ENCODE measurements around the gene UGT1A4.

Gene UGT1A4

DNA sequence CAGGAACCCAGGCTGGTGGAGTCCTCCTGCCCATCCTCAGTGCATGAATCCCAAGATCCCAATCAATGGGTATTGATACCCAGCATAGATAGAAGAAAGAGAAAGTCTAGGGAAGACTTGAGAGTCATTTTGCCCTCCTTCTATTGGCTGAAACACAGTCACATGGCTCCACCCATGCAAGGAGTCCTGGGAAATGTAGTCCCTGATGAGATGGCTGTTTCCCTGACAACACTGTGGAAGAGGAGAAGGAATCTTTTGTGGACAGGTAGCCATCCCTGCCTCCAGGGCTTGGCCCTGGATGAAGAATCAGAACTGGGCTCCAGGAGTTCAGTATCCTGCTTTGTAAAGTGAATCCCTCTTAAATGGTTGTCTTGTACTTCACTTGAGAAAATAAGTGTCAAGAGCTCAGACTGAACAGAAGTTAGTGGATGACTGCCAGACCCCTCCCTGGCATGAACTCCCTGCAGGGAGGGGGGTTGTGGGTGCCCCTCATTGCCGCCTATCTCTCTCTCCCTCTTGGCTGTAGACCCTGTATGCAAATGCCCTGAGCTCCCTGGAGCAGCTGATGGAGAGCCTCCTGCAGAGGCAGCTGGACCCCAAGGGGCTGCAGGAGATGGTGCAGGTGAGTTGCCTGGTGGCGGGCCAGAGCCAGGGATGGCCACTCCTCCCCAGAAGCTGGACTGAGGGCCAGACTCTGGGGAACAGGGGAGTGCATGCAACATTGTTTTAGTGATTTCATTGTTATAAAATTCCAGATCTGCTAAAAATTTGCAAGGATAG lies 95.7 kb downstream of the UGT1A4 start:
- DNase-seq, result no peak

DNA sequence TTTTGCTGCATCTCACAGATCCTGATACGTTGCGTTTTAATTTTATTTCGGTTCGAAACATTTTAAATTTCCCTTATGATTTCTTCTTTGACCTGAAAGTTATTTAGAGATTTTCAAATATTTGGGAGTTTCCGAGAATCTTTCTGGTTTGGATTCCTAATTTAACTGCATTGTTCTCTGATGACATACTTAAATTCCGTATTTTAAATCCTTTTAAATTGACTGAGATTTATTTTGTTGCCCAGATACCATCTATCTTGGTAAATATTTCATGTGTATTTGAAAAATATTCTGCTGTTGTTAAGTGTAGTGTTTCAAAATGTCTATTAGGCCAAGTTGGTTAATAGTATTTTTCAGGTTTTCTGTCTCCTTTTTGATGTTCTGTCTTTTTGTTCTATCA lies 97.3 kb downstream of the UGT1A4 start:
- DNase-seq, result no peak

DNA sequence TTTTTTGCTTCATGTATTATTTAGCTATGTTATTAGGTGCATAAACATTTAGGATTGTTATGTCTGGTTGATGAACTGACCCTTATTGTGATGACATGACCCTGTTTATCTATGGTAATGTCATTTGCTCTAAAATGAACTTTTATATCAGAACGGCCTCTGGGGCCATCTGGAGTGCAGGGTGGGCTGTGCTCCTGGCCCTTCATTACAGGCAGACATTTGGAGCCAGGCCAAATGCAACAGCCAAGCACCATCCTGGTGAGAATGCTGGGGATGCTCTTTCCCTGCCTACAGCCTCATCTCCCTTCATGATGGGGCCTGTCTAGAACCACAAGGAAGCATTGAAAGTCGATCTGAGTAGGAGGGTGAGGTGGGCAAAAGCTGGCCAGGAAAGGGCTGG lies 97.8 kb downstream of the UGT1A4 start:
- DNase-seq, result no peak

DNA sequence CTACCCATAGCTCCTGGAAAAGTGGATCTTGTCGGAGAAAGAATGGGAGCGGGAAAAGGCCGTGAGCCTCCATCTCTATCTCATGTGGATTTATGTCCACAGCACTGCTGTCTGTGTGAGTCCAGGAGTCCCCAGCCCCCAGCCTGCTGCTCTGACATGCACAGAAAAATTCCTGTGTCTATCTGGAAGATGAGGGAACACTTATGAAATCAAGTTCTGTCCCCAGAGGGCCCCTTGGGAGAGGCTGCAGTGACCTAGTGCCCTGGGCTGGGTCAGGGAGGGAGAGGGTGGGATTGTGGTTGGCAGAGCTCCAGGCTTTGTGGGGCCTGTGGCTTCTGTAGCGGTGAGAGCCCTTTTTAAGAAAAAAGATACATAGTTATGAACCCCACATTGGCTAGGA lies 98.2 kb downstream of the UGT1A4 start:
- no peak for DNase-seq

DNA sequence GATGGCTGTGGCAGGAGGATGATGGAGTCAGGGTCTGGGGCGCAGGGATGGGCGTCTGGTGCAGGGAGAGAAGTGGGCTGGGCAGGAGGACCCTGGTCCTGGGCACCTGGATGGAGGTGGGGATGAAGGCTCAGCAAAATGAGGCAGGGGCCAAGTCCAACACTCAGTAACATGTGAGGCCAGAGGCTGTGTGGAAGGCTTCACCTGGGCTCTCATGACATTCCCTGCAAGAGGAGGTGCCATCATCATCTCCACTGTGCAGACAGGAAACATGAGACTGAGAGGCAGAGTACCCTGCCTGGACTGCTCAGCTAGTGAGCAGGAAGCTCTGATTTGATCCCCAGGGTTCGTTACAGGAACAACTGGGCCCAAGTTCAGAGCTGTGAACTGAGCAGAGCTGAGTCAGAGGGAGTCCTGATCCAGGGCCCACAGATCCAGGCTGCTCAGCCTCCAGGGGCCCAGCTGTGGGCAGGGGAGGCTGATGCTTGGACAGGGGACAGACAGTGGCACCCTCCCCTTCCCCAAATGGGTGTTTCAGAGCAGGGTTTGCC lies 98.9 kb downstream of the UGT1A4 start:
- no peak for DNase-seq

DNA sequence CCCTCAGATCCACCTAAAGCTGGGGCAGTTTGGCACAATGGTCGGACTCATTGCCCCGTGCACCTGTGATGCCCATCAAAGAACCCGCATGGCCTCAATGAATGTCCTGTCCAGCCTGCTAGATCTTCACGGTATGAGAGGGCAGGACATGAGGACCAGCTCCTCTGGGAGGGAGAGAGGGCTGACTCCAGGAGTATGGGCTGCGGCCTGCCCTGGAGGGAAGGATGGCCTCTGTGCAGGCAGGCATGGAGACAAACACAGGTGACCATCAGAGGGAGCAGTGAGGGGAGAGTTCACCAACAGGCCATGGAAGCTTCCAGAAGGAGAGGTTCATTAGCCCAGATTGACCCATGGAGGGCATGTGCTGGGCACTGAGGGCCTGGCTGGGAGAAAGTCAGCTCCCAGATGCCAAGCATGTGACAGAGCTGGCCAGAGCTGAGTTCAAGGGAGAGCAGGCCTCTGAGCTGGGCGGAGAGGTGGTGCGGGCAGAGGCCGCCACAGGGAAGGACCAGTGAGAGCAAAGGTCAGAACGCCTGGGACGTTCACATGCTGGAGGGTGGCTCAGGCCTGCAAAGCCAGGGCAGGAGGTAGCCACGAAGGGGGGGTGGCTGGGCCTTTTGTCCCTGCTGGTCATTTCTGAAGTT lies 99.6 kb downstream of the UGT1A4 start:
- no peak for DNase-seq

DNA sequence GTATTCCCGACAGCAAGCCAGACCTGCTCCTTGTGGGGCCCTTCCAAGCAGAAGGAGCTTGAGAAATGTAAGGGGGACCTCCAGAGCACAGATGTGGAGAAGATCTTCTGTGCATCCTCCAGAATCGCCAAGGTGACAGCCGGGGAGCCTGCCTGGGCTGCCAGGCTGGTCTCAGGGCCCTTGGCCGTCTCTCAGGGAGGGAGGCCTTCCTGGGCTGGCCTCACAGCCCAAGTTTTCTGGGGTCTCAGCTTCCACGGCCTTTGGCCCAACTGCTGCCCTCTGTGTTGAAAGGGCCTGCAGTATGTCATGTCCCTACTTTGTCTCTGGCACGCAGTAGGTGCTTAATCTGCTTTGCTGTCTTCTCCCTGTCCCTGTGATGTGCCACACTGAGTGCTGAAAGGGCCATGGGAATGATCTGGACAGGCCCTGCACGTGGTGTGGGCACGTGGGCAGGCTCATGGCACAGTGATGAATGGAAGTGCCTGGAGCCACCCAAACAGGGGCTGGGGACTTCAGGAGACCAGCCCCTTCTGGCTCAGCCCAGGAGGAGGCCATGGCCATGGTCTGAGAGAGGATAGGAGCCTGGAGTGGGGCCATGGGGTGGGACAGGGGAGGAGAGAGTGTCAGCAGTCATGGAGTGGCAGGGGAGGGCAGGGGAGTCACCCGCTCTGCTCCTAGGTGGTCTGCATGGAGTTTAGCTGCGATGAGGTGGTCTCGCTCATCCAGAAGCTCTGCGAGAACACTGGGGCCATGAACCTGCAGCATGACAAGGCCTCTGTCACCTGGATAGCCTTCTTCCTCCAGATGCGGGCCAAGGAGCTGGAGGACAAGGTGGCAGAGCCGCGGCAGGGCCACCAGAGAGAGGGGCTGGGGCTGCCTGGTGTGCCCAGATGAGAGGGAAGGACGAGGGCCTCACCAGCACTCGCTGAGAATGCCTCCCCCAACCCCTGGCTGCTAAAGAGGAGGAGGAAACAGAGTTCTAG lies 100.4 kb downstream of the UGT1A4 start:
- no peak for DNase-seq

DNA sequence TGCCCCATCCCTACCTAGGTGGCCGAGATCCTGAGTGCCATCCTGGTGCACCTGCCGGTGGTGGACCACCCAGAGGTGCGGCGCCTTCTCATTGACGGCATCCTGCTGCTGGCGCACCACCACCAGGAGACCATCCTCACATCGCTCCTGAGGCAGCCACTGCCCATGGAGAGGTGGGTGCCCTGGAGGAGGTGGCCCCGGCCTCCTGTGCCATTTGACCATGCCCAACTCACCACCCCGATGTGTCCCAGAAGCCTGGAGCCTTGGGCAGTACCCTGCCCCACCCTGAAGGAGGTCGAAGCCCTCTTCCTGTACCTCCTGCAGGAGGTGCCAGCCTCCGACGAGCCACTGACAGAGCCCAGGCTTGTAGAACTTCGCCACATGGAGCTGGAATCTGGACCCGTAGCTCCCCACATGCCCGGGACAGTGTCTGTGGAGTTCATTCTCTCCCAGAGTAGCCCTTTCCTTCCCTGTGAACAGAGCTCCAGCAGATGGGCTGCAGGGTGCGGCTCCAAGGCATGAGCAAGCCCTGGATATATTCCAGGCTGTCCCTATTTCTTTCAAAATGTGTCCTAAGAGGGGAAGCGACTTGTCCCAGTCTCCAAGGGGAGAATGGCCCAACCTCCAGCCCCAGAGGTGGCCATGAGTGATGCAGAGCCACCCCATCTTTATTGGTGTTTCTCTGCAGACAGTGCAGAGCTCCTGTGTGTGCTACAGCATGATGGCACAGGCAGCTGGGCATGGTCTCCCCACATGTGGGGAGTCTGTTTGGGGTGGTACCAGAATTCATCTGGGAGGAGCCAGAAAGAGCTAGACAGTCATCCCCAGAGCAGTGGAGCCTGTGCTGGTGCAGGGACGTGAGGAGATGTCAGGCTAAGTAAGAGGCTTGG lies 101.6 kb downstream of the UGT1A4 start:
- no peak for DNase-seq

DNA sequence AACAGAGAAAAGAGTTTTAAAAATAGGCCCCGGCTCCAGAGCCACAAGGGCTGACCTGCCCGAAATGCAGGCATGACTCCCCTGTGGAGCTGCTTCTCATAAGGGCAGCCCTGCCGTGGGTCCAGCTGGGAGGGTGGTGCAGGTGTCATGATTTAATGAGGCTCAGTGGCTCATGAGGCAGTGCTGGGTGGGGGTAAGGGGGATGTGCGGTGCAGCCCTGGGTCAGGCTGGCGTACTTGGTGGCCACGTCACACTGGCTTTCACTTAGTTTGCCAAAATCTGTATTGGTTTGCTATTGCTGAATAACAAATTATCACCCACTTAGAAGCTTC lies 102.2 kb downstream of the UGT1A4 start:
- no peak for DNase-seq

DNA sequence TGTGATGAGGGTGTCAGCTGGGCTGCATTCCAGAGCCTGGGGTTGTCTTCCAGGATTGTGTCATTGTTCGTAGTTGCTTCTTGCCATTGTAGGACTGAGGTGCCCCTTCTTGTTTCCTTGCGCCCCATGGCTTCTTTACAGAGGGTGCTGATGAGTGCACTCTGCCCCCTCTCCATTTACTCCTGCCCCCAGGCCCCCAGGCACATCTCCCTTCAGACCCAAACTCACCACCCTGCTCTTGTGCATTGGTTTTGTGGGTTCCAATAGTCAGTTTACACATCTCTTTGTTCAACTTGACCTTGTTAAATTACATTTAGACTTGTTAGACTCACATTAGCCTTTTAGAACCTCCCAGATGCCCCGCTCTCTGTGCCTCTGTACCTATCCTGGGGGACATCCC lies 102.7 kb downstream of the UGT1A4 start:
- no peak for DNase-seq

DNA sequence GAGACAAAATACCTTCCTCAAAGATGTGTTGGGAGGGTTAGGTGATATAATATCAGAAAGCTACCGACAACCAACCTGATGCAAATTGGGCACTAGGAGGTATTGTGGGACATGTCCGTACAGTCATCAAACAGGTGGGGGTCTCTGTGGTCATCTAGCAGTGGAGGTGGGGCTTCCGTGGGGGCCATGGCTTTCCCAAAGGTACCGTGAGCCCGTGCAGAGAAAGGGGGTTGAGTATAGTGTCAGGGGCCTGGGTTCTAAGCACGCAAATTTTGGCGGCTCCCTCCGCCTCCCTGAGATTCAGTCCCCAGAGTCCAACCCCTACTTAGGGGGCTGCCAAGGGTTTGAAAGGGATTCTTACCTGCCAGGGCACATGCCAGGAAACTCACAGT lies 103.2 kb downstream of the UGT1A4 start:
- DNase-seq, result no peak

DNA sequence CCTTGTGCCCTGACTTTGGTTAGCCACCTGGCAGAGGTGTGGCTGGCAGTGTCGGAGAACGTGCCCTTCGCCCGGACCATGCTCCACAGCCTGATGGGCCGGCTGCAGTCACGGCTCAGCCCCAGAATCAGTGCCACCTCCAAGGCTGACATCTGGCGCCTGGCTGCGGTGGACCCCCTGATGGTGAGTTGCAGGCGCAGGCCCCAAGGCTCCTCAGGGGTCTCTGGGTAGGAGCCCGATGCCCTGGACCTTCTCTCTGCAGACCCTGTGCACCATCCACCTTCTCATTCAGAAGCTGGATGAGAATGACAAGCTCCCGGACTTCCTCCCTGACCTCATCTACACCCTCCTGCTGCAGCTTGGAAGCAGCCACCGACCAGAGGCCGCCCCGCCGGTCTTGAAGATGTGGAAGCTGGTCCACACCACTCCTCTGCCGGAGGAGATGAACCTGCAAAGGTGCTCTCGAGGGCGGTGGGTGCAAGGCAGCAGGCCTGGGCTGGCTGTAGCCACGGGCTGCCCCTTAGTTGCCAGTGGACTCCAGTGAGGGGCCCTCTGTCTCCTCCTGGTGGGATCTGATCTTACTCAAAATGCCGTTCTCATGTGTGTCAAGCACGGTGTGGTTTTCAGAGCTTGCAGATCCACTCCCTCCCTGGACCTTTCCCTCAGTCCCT lies 103.7 kb downstream of the UGT1A4 start:
- no peak for DNase-seq
